ENCODE data around the gene SPRED2.

Gene SPRED2

DNA sequence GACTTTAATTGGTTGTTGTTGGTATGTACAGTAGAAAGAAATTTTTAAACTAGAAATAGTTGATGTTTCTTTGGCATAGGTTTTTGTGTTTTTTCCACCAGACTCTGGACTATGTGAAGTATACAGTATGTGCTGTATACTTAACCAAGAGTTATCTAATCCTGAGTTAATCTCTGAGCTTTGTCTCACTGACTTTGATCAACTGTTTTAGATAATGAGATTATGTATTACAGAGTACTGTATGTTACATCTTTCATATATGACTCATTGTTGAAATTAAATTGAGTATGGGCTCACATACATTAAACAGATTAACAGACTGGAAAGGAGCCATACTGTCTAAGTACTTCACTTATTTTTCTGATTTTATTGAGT lies 166.7 kb downstream of the SPRED2 start:
- no peak for DNase-seq

DNA sequence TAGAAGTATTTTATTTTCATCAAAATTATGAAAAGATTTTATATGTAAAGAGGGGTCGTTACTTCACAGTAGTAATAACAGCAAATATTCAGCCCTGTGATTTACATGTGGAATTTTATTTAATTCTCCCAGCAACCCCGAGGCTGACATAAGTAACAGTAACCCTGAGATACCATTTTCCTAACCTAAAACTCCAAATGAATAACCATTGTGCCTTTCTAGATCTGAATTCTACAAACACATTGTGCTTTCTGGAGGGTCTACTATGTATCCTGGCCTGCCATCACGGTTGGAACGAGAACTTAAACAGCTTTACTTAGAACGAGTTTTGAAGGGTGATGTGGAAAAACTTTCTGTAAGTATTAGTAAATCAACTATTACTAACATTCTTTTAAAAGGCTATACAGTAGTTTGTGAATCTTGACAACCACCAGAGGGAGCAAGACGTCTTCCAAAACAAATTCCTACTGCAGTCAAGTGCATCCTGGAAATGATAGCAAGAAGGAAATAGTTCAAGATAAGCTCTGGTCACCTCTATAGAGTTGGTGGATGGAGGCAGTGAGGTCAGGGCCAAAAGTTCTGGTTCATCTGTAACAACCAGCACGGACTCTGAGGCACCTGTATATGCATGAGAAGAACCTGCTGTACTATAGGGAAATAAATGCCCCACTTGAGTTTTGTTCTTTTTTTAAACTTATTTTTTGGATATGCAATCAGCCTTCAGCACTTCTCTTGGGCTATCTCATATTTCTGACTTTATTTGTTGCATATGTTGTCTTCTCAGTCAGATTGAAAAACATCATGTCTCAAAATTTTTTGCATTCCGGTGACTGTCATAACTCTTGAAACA lies 167.4 kb downstream of the SPRED2 start:
- DNase-seq = no peak

DNA sequence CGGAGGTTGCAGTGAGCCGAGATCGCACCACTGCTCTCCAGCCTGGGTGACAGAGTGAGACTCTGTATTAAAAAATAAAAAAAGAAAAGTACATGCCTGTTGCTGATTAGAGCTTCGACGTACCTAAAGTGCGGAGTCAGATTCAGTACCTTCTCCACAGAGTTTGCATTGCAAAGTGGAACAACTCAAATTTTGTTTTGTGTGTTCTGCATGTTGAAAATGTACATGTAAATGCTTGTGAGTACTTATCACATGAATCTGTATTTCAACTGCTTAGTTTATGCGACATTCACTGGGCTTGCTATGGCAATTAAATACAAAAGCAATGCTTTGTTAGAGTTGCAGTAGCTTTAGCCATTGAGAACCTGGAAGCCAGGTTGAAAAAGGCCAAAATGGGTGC lies 168.4 kb downstream of the SPRED2 start:
- no peak for DNase-seq

DNA sequence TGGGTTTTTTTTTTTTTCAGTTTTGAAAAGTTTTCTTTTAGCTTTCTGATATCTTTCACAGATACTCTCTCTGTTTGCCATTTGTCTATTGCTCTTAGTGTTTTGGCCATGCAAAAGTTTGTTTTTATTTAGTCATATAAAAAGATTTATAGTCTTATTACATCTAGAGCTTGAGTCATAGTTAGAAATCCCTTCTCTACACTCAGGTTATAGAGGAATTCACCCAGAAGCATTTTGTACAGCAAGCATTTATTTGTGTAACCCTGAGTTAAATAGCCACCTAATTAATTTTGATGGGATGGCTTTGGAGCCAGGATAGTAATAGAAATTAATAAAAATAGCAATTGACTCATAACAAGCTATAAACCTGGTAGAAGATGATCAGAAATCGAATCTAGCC lies 169.1 kb downstream of the SPRED2 start:
- DNase-seq = no peak

DNA sequence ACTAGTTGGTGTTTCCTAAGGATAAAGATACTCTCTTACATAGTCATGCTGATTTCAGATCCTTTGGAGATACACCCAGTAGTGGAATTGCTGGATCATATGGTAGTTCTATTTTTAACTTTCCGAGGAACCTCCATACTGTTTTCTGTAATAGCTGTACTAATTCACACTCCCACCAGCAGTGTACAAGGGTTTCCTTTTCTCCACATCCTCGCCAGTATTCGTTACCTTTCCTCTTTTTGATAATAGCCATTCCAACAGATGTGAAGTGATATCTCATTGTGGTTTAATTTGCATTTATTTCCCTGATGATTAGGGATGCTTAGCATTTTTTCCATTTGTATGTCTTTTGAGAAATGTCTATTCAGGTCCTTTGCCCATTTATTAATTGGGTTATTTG lies 170.7 kb downstream of the SPRED2 start:
- DNase-seq = no peak
